ENCODE measurements around the gene TGFA. TPM values are rescaled to one million over a fixed set of nuclear protein-coding genes. Genes with fewer than 3 reads are reported as not detected.

The TGFA gene
- total RNA-seq, 2 donors from 2014 or later: 1.1 to 1.9 TPM

GRCh38 chr2:70515938-70516337, 37.7 kb downstream of the TGFA start:
- no peaks in the 10 kb centered on the region for H3K9me3 ChIP-seq
- H3K36me3 ChIP-seq: no peaks in the 10 kb centered on the region
- DNase-seq (ENCODE audit: low spot score) (no peak), ATAC-seq (ENCODE audit: insufficient number of reproducible peaks, low FRiP score, low read depth) (no peak)
- no peaks in the 10 kb centered on the region for H3K4me1 ChIP-seq (ENCODE audit: control insufficient read depth in 1 of 2, low read depth in 2 of 2)
- no peak overlapping the region for H3K27ac ChIP-seq
- TF ChIP-seq CTCF (IDR thresholded peaks at IDR 0.05): no peak
- H3K4me3 ChIP-seq: no peak overlapping the region
- no peaks in the 10 kb centered on the region for H3K27me3 ChIP-seq (replicated peaks; ENCODE audit: insufficient read depth)

GRCh38 chr2:70514612-70515055, 39.0 kb downstream of the TGFA start:
- no peak for ATAC-seq (ENCODE audit: insufficient number of reproducible peaks, low FRiP score, low read depth)
- DNase-seq (ENCODE audit: low spot score): no peak
- no peaks in the 10 kb centered on the region for H3K27me3 ChIP-seq (replicated peaks; ENCODE audit: insufficient read depth)
- H3K4me1 ChIP-seq (ENCODE audit: control insufficient read depth in 1 of 2, low read depth in 2 of 2): no peaks in the 10 kb centered on the region
- H3K36me3 ChIP-seq: no peaks in the 10 kb centered on the region
- H3K9me3 ChIP-seq: no peaks in the 10 kb centered on the region
- H3K27ac ChIP-seq: no peak overlapping the region
- no peak for TF ChIP-seq CTCF (IDR thresholded peaks at IDR 0.05)
- no peak overlapping the region for H3K4me3 ChIP-seq

- H3K4me3 ChIP-seq: no peak overlapping the region
- H3K4me1 ChIP-seq (ENCODE audit: control insufficient read depth in 1 of 2, low read depth in 2 of 2): no peaks in the 10 kb centered on the region
- H3K36me3 ChIP-seq: no peaks in the 10 kb centered on the region
- no peak for ATAC-seq (ENCODE audit: insufficient number of reproducible peaks, low FRiP score, low read depth)
- no peaks in the 10 kb centered on the region for H3K27me3 ChIP-seq (replicated peaks; ENCODE audit: insufficient read depth)
- no peak overlapping the region for H3K27ac ChIP-seq
- no peak for TF ChIP-seq CTCF (IDR thresholded peaks at IDR 0.05)
- H3K9me3 ChIP-seq: no peaks in the 10 kb centered on the region
- DNase-seq (ENCODE audit: low spot score): no peak
Measured at GRCh38 chr2:70513738-70514137, 39.9 kb downstream of the TGFA start.

- DNase-seq (ENCODE audit: low spot score) (no peak), ATAC-seq (ENCODE audit: insufficient number of reproducible peaks, low FRiP score, low read depth) (no peak)
- Histone ChIP-seq H3K4me1 (ENCODE audit: control insufficient read depth in 1 of 2, low read depth in 2 of 2) (no peaks in the 10 kb centered on the region), H3K36me3 (no peaks in the 10 kb centered on the region), H3K4me3 (no peak overlapping the region), H3K9me3 (no peaks in the 10 kb centered on the region), H3K27me3 (replicated peaks; ENCODE audit: insufficient read depth) (no peaks in the 10 kb centered on the region), H3K27ac (no peak overlapping the region)
- TF ChIP-seq CTCF (IDR thresholded peaks at IDR 0.05): no peak
Measured at GRCh38 chr2:70511971-70512729, 41.5 kb downstream of the TGFA start.

GRCh38 chr2:70510313-70510712, 43.3 kb downstream of the TGFA start:
- no peak overlapping the region for H3K27ac ChIP-seq
- ATAC-seq (ENCODE audit: insufficient number of reproducible peaks, low FRiP score, low read depth) (no peak), DNase-seq (ENCODE audit: low spot score) (no peak)
- no peak overlapping the region for H3K4me3 ChIP-seq
- TF ChIP-seq CTCF (IDR thresholded peaks at IDR 0.05): no peak
- H3K27me3 ChIP-seq (replicated peaks; ENCODE audit: insufficient read depth): no peaks in the 10 kb centered on the region
- H3K4me1 ChIP-seq (ENCODE audit: control insufficient read depth in 1 of 2, low read depth in 2 of 2): no peaks in the 10 kb centered on the region
- no peaks in the 10 kb centered on the region for H3K36me3 ChIP-seq
- no peaks in the 10 kb centered on the region for H3K9me3 ChIP-seq

Data from thoracic aorta (tissue), 2 donors.